Activated naive CD4-positive, alpha-beta T cell treated with anti-CD3 and anti-CD28 coated beads, Interleukin-2, amount 10 ng/mL, durations not matched to agents 7 days and 5 days (primary cell): ENCODE results near the gene DOK4.

Experiments used
- CTCF ChIA-PET: fragments of 350-600 bp; sonication (Branson Sonifier 250); formaldehyde crosslinking; loops from one replicate; lab custom pipeline; 2021; ENCODE audit warnings: antibody characterized with exemption; lab: Charles Lee
- DNase-seq: peaks from one replicate; pipeline ENCODE4 v3.0.0-alpha.2; 2020
- H3K27ac Mint-ChIP-seq: one replicate; pipeline ENCODE4 v1.8.0; 2021; ENCODE audit warnings: mild to moderate bottlenecking, moderate library complexity, mixed read lengths
- H3K27me3 Mint-ChIP-seq: one replicate; pipeline ENCODE4 v1.8.0; 2021; ENCODE audit warnings: mild to moderate bottlenecking, mixed read lengths
- H3K36me3 Mint-ChIP-seq: one replicate; pipeline ENCODE4 v1.8.0; 2021; ENCODE audit warnings: mixed read lengths
- H3K4me1 Mint-ChIP-seq: one replicate; pipeline ENCODE4 v1.8.0; 2021; ENCODE audit warnings: mixed read lengths
- H3K4me3 Mint-ChIP-seq: one replicate; pipeline ENCODE4 v1.8.0; 2021; ENCODE audit warnings: mild to moderate bottlenecking, moderate library complexity, mixed read lengths
- H3K9me3 Mint-ChIP-seq: one replicate; pipeline ENCODE4 v1.8.0; 2021; ENCODE audit warnings: mixed read lengths

Gene DOK4

GRCh38 chr16:57424583-57424982 lies 61.7 kb downstream of the DOK4 start:
- Mint-ChIP-seq H3K9me3 (no peaks in the 10 kb centered on the region), H3K4me3 (no peak overlapping the region), H3K36me3 (peaks cover 17% of the 10 kb centered on the region), H3K27ac (no peak overlapping the region), H3K27me3 (no peaks in the 10 kb centered on the region), H3K4me1 (peaks cover 2% of the 10 kb centered on the region)
- CTCF ChIA-PET: interaction anchor here (1.4 to 1.5 kb wide), 2 partner anchors 20 to 124 kb away, joined by 3 to 6 read pairs; no protein-coding TSS in a partner anchor
- DNase-seq: no peak

- CTCF ChIA-PET: interaction anchor here (1.4 to 2.3 kb wide), 3 partner anchors 16 to 122 kb away, joined by 3 to 10 read pairs (median 6); no protein-coding TSS in a partner anchor
- H3K9me3 Mint-ChIP-seq: no peaks in the 10 kb centered on the region
- H3K27ac Mint-ChIP-seq: no peak overlapping the region
- no peak overlapping the region for H3K4me3 Mint-ChIP-seq
- no peak for DNase-seq
- peaks cover 8% of the 10 kb centered on the region for H3K36me3 Mint-ChIP-seq
- peaks cover 7% of the 10 kb centered on the region for H3K27me3 Mint-ChIP-seq
- peaks cover 11% of the 10 kb centered on the region for H3K4me1 Mint-ChIP-seq
Measured at GRCh38 chr16:57423152-57423551, 63.1 kb downstream of the DOK4 start.

GRCh38 chr16:57422026-57422944 lies 64.0 kb downstream of the DOK4 start:
- no peak overlapping the region for H3K27ac Mint-ChIP-seq
- H3K36me3 Mint-ChIP-seq: peaks cover under 1% of the 10 kb centered on the region
- DNase-seq: no peak
- H3K4me1 Mint-ChIP-seq: peaks cover 15% of the 10 kb centered on the region
- H3K4me3 Mint-ChIP-seq: no peak overlapping the region
- CTCF ChIA-PET: interaction anchor here (0.8 to 2.3 kb wide), 6 partner anchors 8 to 227 kb away, joined by 3 to 10 read pairs (median 3); no protein-coding TSS in a partner anchor
- H3K9me3 Mint-ChIP-seq: no peaks in the 10 kb centered on the region
- peaks cover 13% of the 10 kb centered on the region for H3K27me3 Mint-ChIP-seq
